Measurements from ENCODE around the gene OPRM1.

Gene OPRM1

GRCh38 chr6:154266560-154267099, 227.6 kb downstream of the OPRM1 start:
- TF ChIP-seq ZNF274 (IDR thresholded peaks at IDR 0.05; ENCODE audit: low read depth, low read length), result no peak
- H3K4me3 ChIP-seq (ENCODE audit: low read length), result no peak overlapping the region

- no peak overlapping the region for H3K4me3 ChIP-seq (ENCODE audit: low read length)
- TF ChIP-seq ZNF274 (IDR thresholded peaks at IDR 0.05; ENCODE audit: low read depth, low read length), result no peak
These were observed 228.6 kb downstream of the OPRM1 start for GRCh38 chr6:154267508-154268106.

- no peak overlapping the region for H3K4me3 ChIP-seq (ENCODE audit: low read length)
- TF ChIP-seq ZNF274 (IDR thresholded peaks at IDR 0.05; ENCODE audit: low read depth, low read length), result no peak
These were observed 229.4 kb downstream of the OPRM1 start for GRCh38 chr6:154268486-154268885.

DNA sequence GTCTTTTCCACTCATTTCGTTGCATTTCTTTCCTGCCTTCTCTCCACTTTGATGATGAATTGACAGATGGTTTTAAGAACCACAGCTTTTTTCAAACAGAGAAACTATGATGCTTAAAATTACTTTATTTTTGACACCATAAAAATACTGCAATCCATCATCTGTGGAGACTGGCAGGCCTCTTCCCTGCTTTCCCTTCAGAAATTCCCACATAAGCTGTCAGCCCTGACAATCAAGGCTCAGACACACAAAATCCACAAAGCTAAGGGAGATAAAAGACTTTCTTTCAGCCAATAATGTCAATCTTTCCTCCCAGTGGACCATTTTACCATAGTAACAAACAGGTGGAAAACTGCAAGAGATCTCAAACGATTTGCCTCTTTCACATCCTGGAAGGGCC, 235.1 kb downstream of the OPRM1 start:
- no peak for TF ChIP-seq ZNF274 (IDR thresholded peaks at IDR 0.05; ENCODE audit: low read depth, low read length)
- no peak overlapping the region for H3K4me3 ChIP-seq (ENCODE audit: low read length)

GRCh38 chr6:154276810-154277628, 238.0 kb downstream of the OPRM1 start:
- no peak overlapping the region for H3K4me3 ChIP-seq (ENCODE audit: low read length)
- no peak for TF ChIP-seq ZNF274 (IDR thresholded peaks at IDR 0.05; ENCODE audit: low read depth, low read length)

GRCh38 chr6:154277629-154278017, 238.6 kb downstream of the OPRM1 start:
- TF ChIP-seq ZNF274 (IDR thresholded peaks at IDR 0.05; ENCODE audit: low read depth, low read length), result no peak
- H3K4me3 ChIP-seq (ENCODE audit: low read length), result no peak overlapping the region

DNA sequence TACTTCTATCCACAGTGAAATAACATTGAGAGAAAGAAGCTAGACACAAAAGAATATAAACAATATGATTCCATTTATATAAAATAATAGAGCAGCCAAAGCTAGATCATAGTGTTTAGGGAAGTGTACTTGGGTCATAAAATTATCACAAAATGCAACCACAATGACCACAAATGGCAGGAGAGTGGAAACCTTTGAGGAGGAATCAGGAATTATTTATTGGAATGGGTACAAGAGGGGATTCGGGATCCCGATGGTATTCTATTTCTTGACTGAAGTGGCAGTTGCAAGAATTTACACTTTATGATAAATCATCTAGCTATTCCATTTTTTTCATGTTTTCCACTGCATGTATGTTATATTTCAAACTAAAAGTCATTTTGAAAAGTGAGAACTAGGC, 241.5 kb downstream of the OPRM1 start:
- no peak overlapping the region for H3K4me3 ChIP-seq (ENCODE audit: low read length)
- no peak for TF ChIP-seq ZNF274 (IDR thresholded peaks at IDR 0.05; ENCODE audit: low read depth, low read length)

DNA sequence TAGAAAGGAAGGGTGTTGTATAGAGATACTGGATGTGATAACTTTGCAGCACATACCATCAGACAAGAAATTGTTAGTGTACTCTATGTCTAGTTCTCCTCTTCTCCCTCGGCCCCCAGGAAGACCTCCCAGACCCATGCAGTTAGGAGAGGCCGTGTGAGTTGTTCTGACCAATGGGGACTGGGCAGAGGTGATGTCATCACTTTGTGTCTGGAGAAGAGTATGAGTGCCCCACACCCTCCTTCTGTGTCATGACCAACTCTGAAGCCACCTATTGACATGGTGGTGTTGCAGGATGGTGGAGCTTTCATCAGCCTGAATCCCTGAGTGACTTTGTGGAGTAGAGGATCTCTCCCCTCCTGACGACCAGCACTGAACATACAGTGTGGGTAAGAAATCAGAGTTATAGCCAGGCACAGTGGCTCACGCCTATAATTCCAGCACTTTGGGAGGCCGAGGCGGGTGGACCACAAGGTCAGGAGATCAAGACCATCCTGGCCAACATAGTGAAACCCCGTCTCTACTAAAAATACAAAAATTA, 245.3 kb downstream of the OPRM1 start:
- no peak for TF ChIP-seq ZNF274 (IDR thresholded peaks at IDR 0.05; ENCODE audit: low read depth, low read length)
- H3K4me3 ChIP-seq (ENCODE audit: low read length), result no peak overlapping the region

- no peak overlapping the region for H3K4me3 ChIP-seq (ENCODE audit: low read length)
- no peak for TF ChIP-seq ZNF274 (IDR thresholded peaks at IDR 0.05; ENCODE audit: low read depth, low read length)
These were observed 246.8 kb downstream of the OPRM1 start for GRCh38 chr6:154285826-154286225.

DNA sequence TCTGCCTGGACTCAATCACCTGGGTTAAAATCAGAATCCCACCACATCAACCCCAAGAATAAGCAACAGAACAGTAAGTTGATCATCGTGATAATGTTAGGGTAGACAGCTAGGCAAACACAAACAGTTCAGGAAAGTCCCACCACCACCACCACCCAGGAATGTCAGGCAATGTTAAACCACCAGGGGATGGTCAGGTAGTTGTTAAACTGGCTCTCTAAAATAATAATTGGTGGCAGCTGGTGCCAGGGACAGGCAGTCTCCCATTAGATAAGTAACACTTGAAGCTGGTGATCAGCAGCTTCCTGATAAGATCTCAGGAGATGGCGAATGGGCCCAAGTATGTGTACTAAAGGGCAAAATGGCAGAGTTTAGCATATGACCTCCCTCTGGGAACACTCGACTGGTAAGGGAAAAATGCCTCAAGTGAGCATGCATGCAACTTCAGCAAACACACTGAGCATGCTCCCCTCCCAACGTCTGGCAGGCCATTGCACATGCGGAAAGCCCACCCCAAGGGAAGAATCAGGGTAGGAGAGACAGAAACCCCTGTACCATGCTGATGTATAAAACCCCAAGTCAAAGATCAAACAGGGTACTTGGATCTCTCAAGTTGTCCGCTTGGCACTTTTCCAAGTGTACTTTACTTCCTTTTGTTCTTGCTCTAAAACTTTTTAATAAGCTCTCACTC, 250.9 kb downstream of the OPRM1 start:
- TF ChIP-seq ZNF274 (IDR thresholded peaks at IDR 0.05; ENCODE audit: low read depth, low read length), result no peak
- no peak overlapping the region for H3K4me3 ChIP-seq (ENCODE audit: low read length)

GRCh38 chr6:154292066-154292465, 253.0 kb downstream of the OPRM1 start:
- H3K4me3 ChIP-seq (ENCODE audit: low read length), result no peak overlapping the region
- no peak for TF ChIP-seq ZNF274 (IDR thresholded peaks at IDR 0.05; ENCODE audit: low read depth, low read length)

GRCh38 chr6:154292855-154293519, 253.9 kb downstream of the OPRM1 start:
- no peak overlapping the region for H3K4me3 ChIP-seq (ENCODE audit: low read length)

DNA sequence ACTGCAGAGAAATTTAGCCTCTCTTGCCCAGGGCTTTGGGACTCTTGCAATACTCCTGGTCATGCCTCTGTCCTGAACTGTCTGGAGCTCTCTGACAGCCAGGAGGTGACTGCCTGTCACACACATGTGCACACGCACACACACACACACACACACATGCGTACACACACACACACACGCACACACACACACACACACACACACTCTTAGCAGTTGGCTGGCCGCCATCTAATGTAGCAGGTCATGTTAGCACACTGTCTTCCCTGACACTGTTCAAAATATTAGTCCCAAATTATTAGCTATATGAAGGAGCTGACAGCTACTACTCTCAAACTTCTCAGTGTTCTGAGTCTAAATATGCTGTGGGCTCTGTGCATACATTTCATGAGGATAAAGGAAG, 256.7 kb downstream of the OPRM1 start:
- no peak overlapping the region for H3K4me3 ChIP-seq (ENCODE audit: low read length)

More at GRCh38 chr6:154292855-154293519, 253.9 kb downstream of the OPRM1 start:
- no peak for TF ChIP-seq ZNF274 (IDR thresholded peaks at IDR 0.05; ENCODE audit: low read depth, low read length)

More for the DNA sequence above, 256.7 kb downstream of the OPRM1 start:
- no peak for TF ChIP-seq ZNF274 (IDR thresholded peaks at IDR 0.05; ENCODE audit: low read depth, low read length)

Data from GM08714 (cell line).